Progenitor cell of endocrine pancreas (in vitro differentiated cells): ENCODE results near the gene HOXA11. TPM values are rescaled to one million over a fixed set of nuclear protein-coding genes. Genes with fewer than 3 reads are reported as not detected.

ENCODE experiments used
- DNase-seq: peaks from one replicate; pipeline ENCODE4 v3.0.0; 2021; ENCODE audit warnings: low spot score; ENCODE audit not compliant: unreplicated experiment
- H3K27ac Mint-ChIP-seq: 2 replicates; pipeline ENCODE4 v1.8.0; 2021; ENCODE audit warnings: mild to moderate bottlenecking, moderate library complexity, mixed read lengths
- H3K27me3 Mint-ChIP-seq: 2 replicates; pipeline ENCODE4 v1.8.0; 2021; ENCODE audit warnings: mixed read lengths
- H3K36me3 Mint-ChIP-seq: 2 replicates; pipeline ENCODE4 v1.8.0; 2022; ENCODE audit warnings: mixed read lengths; ENCODE audit not compliant: insufficient read depth
- H3K4me1 Mint-ChIP-seq: 2 replicates; pipeline ENCODE4 v1.8.0; 2021; ENCODE audit warnings: low read depth, mixed read lengths
- H3K4me3 Mint-ChIP-seq: 2 replicates; pipeline ENCODE4 v1.8.0; 2021; ENCODE audit warnings: low read depth, mild to moderate bottlenecking, moderate library complexity, mixed read lengths
- H3K9me3 Mint-ChIP-seq: 2 replicates; pipeline ENCODE4 v1.8.0; 2021; ENCODE audit warnings: low read depth, mixed read lengths
- total RNA-seq: library from RNA; stranded (reverse); gene quantifications from 2 replicates; pipeline ENCODE4 v1.2.1, GENCODE V29; 2021
- TF ChIP-seq, protein P1 (sequence below): fragments of 200-600 bp; sonication (generic); IDR thresholded peaks from one replicate; pipeline ENCODE4 v1.5.0; 2021; ENCODE audit warnings: antibody characterized with exemption, mild to moderate bottlenecking; ENCODE audit not compliant: unreplicated experiment

HOXA11 gene
- total RNA-seq, 1 donor from 2014 or later = not detected

DNA sequence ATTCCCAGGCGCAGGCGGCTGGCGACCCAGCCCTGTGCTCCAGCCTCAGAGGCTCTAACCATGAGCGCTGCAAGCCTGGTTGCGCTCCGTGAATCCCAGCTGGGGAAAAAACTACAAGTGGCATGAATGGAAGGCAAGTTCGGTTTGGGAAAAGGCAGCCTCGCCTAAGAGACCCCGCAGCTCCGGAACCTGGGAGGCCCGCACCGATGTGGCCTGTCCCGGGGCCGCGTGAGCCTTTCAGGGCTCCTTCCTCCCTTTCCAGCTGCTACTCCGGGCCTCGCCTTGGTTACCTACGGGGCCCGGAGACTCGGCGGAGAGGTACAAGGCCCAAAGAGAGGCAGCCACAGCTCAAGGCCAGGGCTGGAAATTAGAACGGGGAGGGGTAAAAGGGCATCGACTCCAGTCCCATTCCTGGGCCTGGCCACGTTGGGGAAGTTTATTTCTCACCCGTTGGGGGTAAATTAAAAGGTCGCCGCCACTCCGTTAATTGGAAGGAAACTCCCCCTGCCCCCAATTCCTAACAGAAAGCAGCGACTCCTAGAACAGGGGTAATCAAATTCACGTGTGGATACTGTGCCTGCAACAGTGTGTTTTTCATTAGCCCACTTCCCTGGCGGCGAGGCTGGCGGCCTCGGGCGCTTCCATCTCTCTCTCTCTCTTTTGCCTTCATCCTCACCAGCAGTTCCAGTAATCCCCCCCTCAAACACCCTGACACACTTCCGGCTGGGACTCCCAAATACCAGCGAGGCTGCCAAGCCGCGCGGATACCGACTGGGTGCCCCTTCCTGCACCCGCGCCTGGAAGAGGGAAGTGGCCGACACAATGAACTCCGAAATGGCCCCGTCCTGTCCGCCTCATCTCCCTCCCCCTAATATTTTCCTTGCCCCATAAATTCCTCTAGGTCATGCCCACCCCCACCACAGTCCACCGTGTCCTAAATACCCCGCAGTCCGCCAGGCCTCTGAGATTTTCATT, 18.2 kb downstream of the HOXA11 start:
- Mint-ChIP-seq H3K36me3 (no peaks in the 10 kb centered on the region), H3K27ac (no peak overlapping the region), H3K9me3 (no peaks in the 10 kb centered on the region), H3K4me3 (no peak overlapping the region), H3K27me3 (peaks cover 91% of the 10 kb centered on the region), H3K4me1 (peaks cover 2% of the 10 kb centered on the region)
- DNase-seq = no peak
- TF ChIP-seq, protein P1, sequence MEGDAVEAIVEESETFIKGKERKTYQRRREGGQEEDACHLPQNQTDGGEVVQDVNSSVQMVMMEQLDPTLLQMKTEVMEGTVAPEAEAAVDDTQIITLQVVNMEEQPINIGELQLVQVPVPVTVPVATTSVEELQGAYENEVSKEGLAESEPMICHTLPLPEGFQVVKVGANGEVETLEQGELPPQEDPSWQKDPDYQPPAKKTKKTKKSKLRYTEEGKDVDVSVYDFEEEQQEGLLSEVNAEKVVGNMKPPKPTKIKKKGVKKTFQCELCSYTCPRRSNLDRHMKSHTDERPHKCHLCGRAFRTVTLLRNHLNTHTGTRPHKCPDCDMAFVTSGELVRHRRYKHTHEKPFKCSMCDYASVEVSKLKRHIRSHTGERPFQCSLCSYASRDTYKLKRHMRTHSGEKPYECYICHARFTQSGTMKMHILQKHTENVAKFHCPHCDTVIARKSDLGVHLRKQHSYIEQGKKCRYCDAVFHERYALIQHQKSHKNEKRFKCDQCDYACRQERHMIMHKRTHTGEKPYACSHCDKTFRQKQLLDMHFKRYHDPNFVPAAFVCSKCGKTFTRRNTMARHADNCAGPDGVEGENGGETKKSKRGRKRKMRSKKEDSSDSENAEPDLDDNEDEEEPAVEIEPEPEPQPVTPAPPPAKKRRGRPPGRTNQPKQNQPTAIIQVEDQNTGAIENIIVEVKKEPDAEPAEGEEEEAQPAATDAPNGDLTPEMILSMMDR = no peak

DNA sequence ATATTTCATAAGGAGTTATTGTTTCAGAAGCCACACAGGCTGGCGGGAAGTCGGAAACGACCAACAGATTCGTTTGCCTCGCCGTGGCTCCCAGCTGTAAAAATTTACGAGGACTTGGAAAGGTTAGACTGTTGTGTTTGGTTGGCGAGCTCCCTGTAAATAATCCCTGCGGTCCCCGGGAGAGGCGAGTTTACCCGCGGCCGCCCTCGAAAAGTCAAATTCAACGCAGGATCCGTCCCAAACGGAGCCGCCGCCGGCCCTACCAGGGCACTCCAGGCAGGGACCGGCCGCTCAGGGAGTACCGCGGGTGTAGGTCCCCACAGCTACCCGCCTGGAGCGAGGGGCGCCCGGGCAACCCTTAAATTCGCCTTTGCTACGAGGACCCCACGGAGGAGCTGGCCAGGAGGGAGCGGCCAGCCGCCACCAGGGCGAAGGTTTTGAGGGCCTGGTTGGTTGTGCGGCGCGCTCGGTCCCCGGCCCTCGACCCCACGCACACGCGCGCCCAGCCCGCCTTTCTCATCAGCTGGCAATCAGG, 19.0 kb downstream of the HOXA11 start:
- no peaks in the 10 kb centered on the region for H3K36me3 Mint-ChIP-seq
- peaks cover 3% of the 10 kb centered on the region for H3K4me1 Mint-ChIP-seq
- no peak overlapping the region for H3K4me3 Mint-ChIP-seq
- TF ChIP-seq, protein P1 = no peak
- H3K27ac Mint-ChIP-seq = no peak overlapping the region
- DNase-seq = no peak
- no peaks in the 10 kb centered on the region for H3K9me3 Mint-ChIP-seq
- H3K27me3 Mint-ChIP-seq = peaks cover 88% of the 10 kb centered on the region

DNA sequence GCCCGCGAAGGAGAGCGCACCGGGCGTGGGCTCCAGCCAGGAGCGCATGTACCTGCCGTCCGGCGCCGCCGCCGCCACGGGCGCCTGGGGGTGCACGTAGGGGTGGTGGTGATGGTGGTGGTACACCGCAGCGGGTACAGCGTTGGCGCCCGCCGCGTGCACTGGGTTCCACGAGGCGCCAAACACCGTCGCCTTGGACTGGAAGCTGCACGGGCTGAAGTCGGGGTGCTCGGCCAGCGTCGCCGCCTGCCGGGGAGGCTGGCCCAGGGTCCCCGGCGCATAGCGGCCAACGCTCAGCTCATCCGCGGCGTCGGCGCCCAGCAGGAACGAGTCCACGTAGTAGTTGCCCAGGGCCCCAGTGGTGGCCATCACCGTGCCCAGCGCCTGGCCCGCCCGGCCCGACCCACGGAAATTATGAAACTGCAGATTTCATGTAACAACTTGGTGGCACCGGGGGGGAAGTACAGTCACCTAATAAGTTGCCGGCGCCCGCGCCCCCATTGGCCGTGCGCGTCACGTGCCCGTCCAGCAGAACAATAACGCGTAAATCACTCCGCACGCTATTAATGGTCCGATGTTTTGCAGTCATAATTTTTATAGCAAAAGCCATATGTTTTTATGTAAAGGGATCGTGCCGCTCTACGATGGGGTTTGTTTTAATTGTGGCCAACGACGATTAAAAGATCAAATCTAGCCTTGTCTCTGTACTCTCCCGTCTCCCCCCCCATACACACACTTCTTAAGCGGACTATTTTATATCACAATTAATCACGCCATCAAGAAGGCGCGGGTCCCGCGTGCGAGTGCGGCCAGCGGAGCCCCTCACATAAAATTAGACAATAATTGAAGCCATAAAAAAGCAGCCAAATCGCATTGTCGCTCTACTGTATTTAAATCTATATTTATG, 19.7 kb downstream of the HOXA11 start, which contains the start of gene HOXA9:
TSS of gene HOXA9 (minus strand) at position 449 of the 907 bp plus-strand sequence. CDS start at position 369, 80 bp downstream.
- TF ChIP-seq, protein P1 = no peak

DNA sequence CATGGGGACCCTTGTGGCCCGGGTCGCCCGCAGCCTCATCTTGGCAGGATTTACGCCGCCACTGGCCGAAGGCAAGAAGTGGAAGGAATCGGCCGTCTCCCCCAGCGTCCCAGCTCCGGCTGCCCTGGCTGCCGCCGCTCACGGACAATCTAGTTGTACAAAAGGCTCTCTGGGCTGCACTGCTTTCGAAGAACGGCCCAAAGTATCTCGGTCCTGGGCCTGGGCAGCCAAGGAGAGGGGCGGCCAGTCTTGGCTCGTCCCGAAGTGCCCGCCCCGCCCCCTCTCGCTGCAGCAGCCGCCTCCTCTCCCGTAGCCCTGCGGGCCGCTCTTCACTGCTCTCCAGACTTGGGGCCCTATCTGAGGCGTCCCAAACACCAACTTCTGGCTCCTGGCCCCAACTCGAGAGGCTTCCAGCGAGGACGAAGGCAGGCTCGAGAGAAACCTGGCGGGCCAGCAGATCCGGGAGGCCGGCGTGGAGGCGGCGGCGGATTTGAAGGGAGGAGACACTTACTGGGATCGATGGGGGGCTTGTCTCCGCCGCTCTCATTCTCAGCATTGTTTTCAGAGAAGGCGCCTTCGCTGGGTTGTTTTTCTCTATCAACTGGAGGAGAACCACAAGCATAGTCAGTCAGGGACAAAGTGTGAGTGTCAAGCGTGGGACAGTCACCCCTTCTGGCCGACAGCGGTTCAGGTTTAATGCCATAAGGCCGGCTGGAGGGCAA, 20.5 kb downstream of the HOXA11 start:
- peaks cover 84% of the 10 kb centered on the region for H3K27me3 Mint-ChIP-seq
- TF ChIP-seq, protein P1 = peak; percentile 53
- H3K27ac Mint-ChIP-seq = peak overlapping the region; percentile 19
- no peaks in the 10 kb centered on the region for H3K36me3 Mint-ChIP-seq
- H3K4me3 Mint-ChIP-seq = peak overlapping the region; percentile 40
- peaks cover 4% of the 10 kb centered on the region for H3K4me1 Mint-ChIP-seq
- no peaks in the 10 kb centered on the region for H3K9me3 Mint-ChIP-seq
- DNase-seq = no peak

More for the DNA sequence above, 19.7 kb downstream of the HOXA11 start, which contains the start of gene HOXA9:
- Mint-ChIP-seq H3K9me3 (no peaks in the 10 kb centered on the region), H3K4me1 (peaks cover 4% of the 10 kb centered on the region), H3K36me3 (no peaks in the 10 kb centered on the region), H3K27ac (no peak within 1 kb of the TSS), H3K27me3 (peaks cover 82% of the 10 kb centered on the region), H3K4me3 (peak within 1 kb of the TSS; percentile 40)
- DNase-seq = no peak
